PC-3 (cell line): ENCODE data around the gene ZFYVE9. TPM values are rescaled to one million over a fixed set of nuclear protein-coding genes. Genes with fewer than 3 reads are reported as not detected.
"Not testable (repeated sequence)": the region's sequence is repeated elsewhere in the genome, so short reads cannot be mapped to it uniquely, and the experiment has no call there.

Experiments used
- ATAC-seq: fragments of 200-7000 bp; cut with Tn5 transposase; 2 replicates; pipeline ENCODE4 v1.9.1; 2020; ENCODE audit warnings: mild to moderate bottlenecking, moderate library complexity
- Bru-seq: library from RNA; stranded (reverse); fragments of 400-500 nt; gene quantifications from one replicate; lab custom pipeline; 2021; lab: Mats Ljungman, UMichigan
- BruChase-seq, 2 experiments: library from RNA; stranded (reverse); fragments of 400-500 nt; gene quantifications; one replicate each; lab custom pipeline; 2021; lab: Mats Ljungman, UMichigan
- BruUV-seq: library from RNA; stranded (reverse); fragments of 400-500 nt; replicated peaks from 2 replicates; lab custom pipeline; 2021; lab: Mats Ljungman, UMichigan
- CTCF ChIA-PET: fragments of 300-600 bp; sonication (Branson Sonifier 250); formaldehyde crosslinking; loops from one replicate; lab custom pipeline; 2022; ENCODE audit warnings: antibody characterized with exemption; lab: Charles Lee
- POLR2A ChIA-PET: fragments of 300-600 bp; sonication (Branson Sonifier 250); formaldehyde crosslinking; loops from one replicate; lab custom pipeline; 2022; ENCODE audit warnings: antibody characterized with exemption; ENCODE audit not compliant: unreplicated experiment; lab: Charles Lee
- DNase-seq: peaks from one replicate; pipeline ENCODE4 v3.0.0-alpha.2; 2015
- H2AFZ ChIP-seq: fragments of 300-600 bp; sonication (generic); 2 replicates; pipeline ENCODE4 v1.6.0; 2016; ENCODE audit warnings: antibody characterized with exemption, low read length
- H3F3A ChIP-seq: fragments of 300-600 bp; sonication (generic); one replicate; pipeline ENCODE4 v1.6.0; 2017; ENCODE audit warnings: antibody characterized with exemption, low read length, control low read depth, mild to moderate bottlenecking; ENCODE audit not compliant: unreplicated experiment
- H3K27ac ChIP-seq: fragments of 300-600 bp; sonication (generic); 2 replicates; pipeline ENCODE4 v1.5.1; 2016; ENCODE audit warnings: mild to moderate bottlenecking, low read length
- H3K27me3 ChIP-seq: fragments of 300-600 bp; sonication (generic); 2 replicates; pipeline ENCODE4 v1.6.1; 2016; ENCODE audit warnings: low read length, mixed read lengths
- H3K36me3 ChIP-seq: fragments of 300-600 bp; sonication (generic); 2 replicates; pipeline ENCODE4 v1.6.1; 2016; ENCODE audit warnings: low read depth, mixed run types, low read length, mixed read lengths
- H3K4me1 ChIP-seq: fragments of 300-600 bp; sonication (generic); 2 replicates; pipeline ENCODE4 v1.5.1; 2016; ENCODE audit warnings: low read length; ENCODE audit not compliant: insufficient read depth
- H3K4me2 ChIP-seq: fragments of 300-600 bp; sonication (generic); 2 replicates; pipeline ENCODE4 v1.6.0; 2016; ENCODE audit warnings: low read length
- H3K4me3 ChIP-seq: fragments of 300-600 bp; sonication (generic); 2 replicates; pipeline ENCODE4 v1.5.1; 2016; ENCODE audit warnings: mild to moderate bottlenecking, low read length, mixed read lengths
- H3K79me2 ChIP-seq: fragments of 300-600 bp; sonication (generic); 2 replicates; pipeline ENCODE4 v1.6.1; 2017; ENCODE audit warnings: low read length, mixed read lengths
- H3K9ac ChIP-seq: fragments of 300-600 bp; sonication (generic); 2 replicates; pipeline ENCODE4 v1.6.0; 2016; ENCODE audit warnings: mild to moderate bottlenecking, low read length
- H3K9me2 ChIP-seq: fragments of 300-600 bp; sonication (generic); replicated peaks from 2 replicates; pipeline ENCODE4 v1.6.1; 2016; ENCODE audit warnings: mixed run types, low read length, mixed read lengths
- H3K9me3 ChIP-seq: fragments of 300-600 bp; sonication (generic); 2 replicates; pipeline ENCODE4 v1.6.1; 2016; ENCODE audit warnings: low read length, mixed read lengths
- H4K20me1 ChIP-seq: fragments of 300-600 bp; sonication (generic); 2 replicates; pipeline ENCODE4 v1.6.1; 2016; ENCODE audit warnings: low read length, mixed read lengths
- CTCF ChIP-seq: fragments of 300-600 bp; sonication (generic); conservative IDR thresholded peaks from 2 replicates; pipeline ENCODE4 v1.5.1; 2017; ENCODE audit warnings: antibody characterized with exemption, low read depth, mild to moderate bottlenecking, low read length
- EZH2 ChIP-seq: fragments of 300-600 bp; sonication (generic); IDR thresholded peaks from one replicate; pipeline ENCODE4 v1.6.1; 2017; ENCODE audit warnings: antibody characterized with exemption, mild to moderate bottlenecking, low read length; ENCODE audit not compliant: unreplicated experiment
- intact Hi-C: fragments of 100-400 bp; cut with micrococcal nuclease; formaldehyde crosslinking; loops from 2 replicates; pipeline ENCODE4 v1.9.0; 2023
- long read RNA-seq: library from polyadenylated mRNA; unstranded; transcript quantifications from one replicate; pipeline ENCODE4 v2.0.0, GENCODE V29; 2021; ENCODE audit not compliant: unreplicated experiment
- total RNA-seq: library from RNA; depleted of rRNA; stranded (reverse); fragments of >200 nt; gene quantifications from 2 replicates; pipeline ENCODE4 v1.2.3, GENCODE V29; 2014; rRNA removed

Gene ZFYVE9
- total RNA-seq: 14.2 and 16.6 TPM in 2 replicates
- percentile 65 among the genes with signal in this experiment for Bru-seq, nascent RNA
- percentile 60 among the genes with signal in this experiment for BruChase-seq, experiment 1, labeled RNA remaining after a 6-hour chase
- percentile 58 among the genes with signal in this experiment for BruChase-seq, experiment 2, labeled RNA remaining after a 2-hour chase
- long read RNA-seq, full-length matches to known transcripts: 3 of 21 reads
- long read RNA-seq, partial matches to known transcripts: 12 of 21 reads
- long read RNA-seq, other reads (novel, unspliced or antisense): 6 of 21 reads

- ChIA-PET POLR2A (interaction anchor here (0.7 kb wide), 1 partner anchor 143 kb away, joined by 3 read pairs; no protein-coding TSS in a partner anchor), CTCF (interaction anchor here (0.5 kb wide), 1 partner anchor 544 kb away, joined by 3 read pairs; no protein-coding TSS in a partner anchor)
- intact Hi-C loops: loop anchor here (1.0 to 5.0 kb wide), 3 partner anchors 96 to 226 kb away; partner anchors contain the start of gene CC2D1B
- ATAC-seq (peak; percentile 81), DNase-seq (peak; percentile 87)
- Histone ChIP-seq H2AFZ (peak within 1 kb of the TSS; percentile 100), H3K9me3 (no peaks in the 10 kb centered on the region), H3K27ac (peak within 1 kb of the TSS; percentile 30), H3K36me3 (no peaks in the 10 kb centered on the region), H3K4me3 (peak within 1 kb of the TSS; percentile 90), H3K9me2 (no peaks in the 10 kb centered on the region), H3K4me2 (peak within 1 kb of the TSS; percentile 97), H3K4me1 (peaks cover 30% of the 10 kb centered on the region), H3K27me3 (no peaks in the 10 kb centered on the region), H3K79me2 (peaks cover 42% of the 10 kb centered on the region), H3K9ac (peak within 1 kb of the TSS; percentile 83), H3F3A (no peaks in the 10 kb centered on the region), H4K20me1 (no peaks in the 10 kb centered on the region)
- TF ChIP-seq EZH2: no peak
- peak; percentile 52 for TF ChIP-seq CTCF
- TSS peak; percentile 49 for BruUV-seq
Observed at GRCh38 chr1:52141513-52142219, at the start of gene ZFYVE9. Gene ZFYVE9, plus strand, starts transcription at chr1:52142089. Its CDS starts 91,118 bp downstream, at chr1:52233207.

GRCh38 chr1:52094300-52094699, 47.6 kb upstream of the ZFYVE9 start:
- H3K9me3 ChIP-seq, H3K4me3 ChIP-seq, H4K20me1 ChIP-seq, H3K4me2 ChIP-seq, DNase-seq, BruUV-seq, ATAC-seq, H3K79me2 ChIP-seq, H3K27me3 ChIP-seq, CTCF ChIA-PET, H3K9me2 ChIP-seq, H3K27ac ChIP-seq, H3F3A ChIP-seq, H2AFZ ChIP-seq, H3K9ac ChIP-seq, POLR2A ChIA-PET, H3K4me1 ChIP-seq, intact Hi-C loops: not testable (repeated sequence)
- H3K36me3 ChIP-seq: peaks cover 14% of the 10 kb centered on the region; the same call in 1 of the 2 replicates

GRCh38 chr1:52096216-52096615, 45.7 kb upstream of the ZFYVE9 start:
- POLR2A ChIA-PET: no interaction called here

More at GRCh38 chr1:52096216-52096615, 45.7 kb upstream of the ZFYVE9 start:
- BruUV-seq: no TSS peak
- H3F3A ChIP-seq: no peaks in the 10 kb centered on the region
- intact Hi-C loops: no loop called here
- H3K9ac ChIP-seq: no peak overlapping the region
- H4K20me1 ChIP-seq: no peaks in the 10 kb centered on the region
- H3K4me2 ChIP-seq: no peak overlapping the region
- no peaks in the 10 kb centered on the region for H3K79me2 ChIP-seq
- ATAC-seq (no peak), DNase-seq (no peak)
- no peak overlapping the region for H2AFZ ChIP-seq
- CTCF ChIA-PET: no interaction called here
- H3K27ac ChIP-seq: no peak overlapping the region
- no peaks in the 10 kb centered on the region for H3K27me3 ChIP-seq
- H3K9me2 ChIP-seq: no peaks in the 10 kb centered on the region
- H3K4me3 ChIP-seq: no peak overlapping the region
- peaks cover 4% of the 10 kb centered on the region; the same call in 1 of the 2 replicates for H3K36me3 ChIP-seq
- no peaks in the 10 kb centered on the region for H3K9me3 ChIP-seq
- no peaks in the 10 kb centered on the region for H3K4me1 ChIP-seq
- no peak for TF ChIP-seq EZH2
